ENCODE measurements around the gene PLXNA4. TPM values are rescaled to one million over a fixed set of nuclear protein-coding genes. Genes with fewer than 3 reads are reported as not detected.

PLXNA4 gene
- total and polyA plus RNA-seq, 4 donors = 0.04 to 1.1 (median 0.41) TPM

DNA sequence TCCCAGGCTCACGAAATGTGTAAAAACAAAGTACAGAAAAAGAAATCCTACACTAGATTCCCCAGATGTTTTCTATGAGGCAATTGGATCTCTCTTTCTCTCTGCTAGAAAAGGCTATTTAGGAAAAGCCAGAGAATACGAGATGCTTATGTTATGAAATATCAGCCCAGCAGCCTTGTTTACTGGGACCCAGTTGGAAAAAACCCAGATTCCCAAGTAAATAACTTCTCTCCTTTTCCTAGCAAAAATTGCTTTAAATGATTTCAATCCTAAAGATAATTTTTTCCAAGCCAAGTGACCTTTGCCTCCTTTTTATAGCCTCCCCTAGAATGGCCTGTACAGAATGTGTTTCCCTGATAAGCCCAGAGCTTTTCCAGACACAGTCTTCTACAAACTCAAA lies 199.3 kb downstream of the PLXNA4 start:
- TF ChIP-seq MAX (IDR thresholded peaks at IDR 0.05) (no peak), CTCF (IDR thresholded peaks at IDR 0.05; ENCODE audit: low read depth, low read length, missing input control) (no peak), HNF4A (conservative IDR thresholded peaks at IDR 0.05) (peak in 1 of 2 donors; percentile 12), REST (IDR thresholded peaks at IDR 0.05) (peak; percentile 47), YY1 (IDR thresholded peaks at IDR 0.05) (no peak), TAF1 (conservative IDR thresholded peaks at IDR 0.05) (no peak), SP1 (IDR thresholded peaks at IDR 0.05) (peak; percentile 28), GABPA (IDR thresholded peaks at IDR 0.05 in 1 of 2, conservative IDR thresholded peaks at IDR 0.05 in 1 of 2) (no peak), HNF4G (IDR thresholded peaks at IDR 0.05) (no peak), EGR1 (IDR thresholded peaks at IDR 0.05; ENCODE audit: low read depth in 2 of 2) (no peak), RXRA (IDR thresholded peaks at IDR 0.05) (peak; percentile 39 to 44), NR2F2 (IDR thresholded peaks at IDR 0.05) (peak; percentile 93), FOXA2 (IDR thresholded peaks at IDR 0.05) (no peak), RAD21 (IDR thresholded peaks at IDR 0.05) (no peak), JUND (IDR thresholded peaks at IDR 0.05) (no peak), FOXA1 (IDR thresholded peaks at IDR 0.05) (no peak)
- TF ChIP-seq, protein P1, sequence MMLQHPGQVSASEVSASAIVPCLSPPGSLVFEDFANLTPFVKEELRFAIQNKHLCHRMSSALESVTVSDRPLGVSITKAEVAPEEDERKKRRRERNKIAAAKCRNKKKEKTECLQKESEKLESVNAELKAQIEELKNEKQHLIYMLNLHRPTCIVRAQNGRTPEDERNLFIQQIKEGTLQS (IDR thresholded peaks at IDR 0.05) = no peak
- TF ChIP-seq, protein P2, sequence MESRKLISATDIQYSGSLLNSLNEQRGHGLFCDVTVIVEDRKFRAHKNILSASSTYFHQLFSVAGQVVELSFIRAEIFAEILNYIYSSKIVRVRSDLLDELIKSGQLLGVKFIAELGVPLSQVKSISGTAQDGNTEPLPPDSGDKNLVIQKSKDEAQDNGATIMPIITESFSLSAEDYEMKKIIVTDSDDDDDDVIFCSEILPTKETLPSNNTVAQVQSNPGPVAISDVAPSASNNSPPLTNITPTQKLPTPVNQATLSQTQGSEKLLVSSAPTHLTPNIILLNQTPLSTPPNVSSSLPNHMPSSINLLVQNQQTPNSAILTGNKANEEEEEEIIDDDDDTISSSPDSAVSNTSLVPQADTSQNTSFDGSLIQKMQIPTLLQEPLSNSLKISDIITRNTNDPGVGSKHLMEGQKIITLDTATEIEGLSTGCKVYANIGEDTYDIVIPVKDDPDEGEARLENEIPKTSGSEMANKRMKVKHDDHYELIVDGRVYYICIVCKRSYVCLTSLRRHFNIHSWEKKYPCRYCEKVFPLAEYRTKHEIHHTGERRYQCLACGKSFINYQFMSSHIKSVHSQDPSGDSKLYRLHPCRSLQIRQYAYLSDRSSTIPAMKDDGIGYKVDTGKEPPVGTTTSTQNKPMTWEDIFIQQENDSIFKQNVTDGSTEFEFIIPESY (IDR thresholded peaks at IDR 0.05) = no peak
- Histone ChIP-seq H3K4me3 (ENCODE audit: low read depth in 1 of 3, low read length in 3 of 3) (no peak overlapping the region), H3K27me3 (ENCODE audit: control insufficient read depth in 4 of 4, insufficient read depth in 4 of 4, low read length in 3 of 4) (no peaks in the 10 kb centered on the region), H3K27ac (ENCODE audit: low read depth in 1 of 2, low read length in 2 of 2) (no peak overlapping the region), H3K9ac (ENCODE audit: low read depth in 1 of 2, low read length in 2 of 2) (no peak overlapping the region), H3K36me3 (ENCODE audit: control insufficient read depth in 4 of 4, insufficient read depth in 3 of 4, low read depth in 1 of 4, low read length in 3 of 4) (no peaks in the 10 kb centered on the region), H3K4me1 (ENCODE audit: control insufficient read depth in 4 of 4, insufficient read depth in 4 of 4, low read length in 3 of 4) (peaks cover 0 to 42% (median 34%) of the 10 kb centered on the region in 4 donors), H3K9me3 (ENCODE audit: control insufficient read depth in 4 of 4, low read length in 3 of 4) (no peaks in the 10 kb centered on the region)
- DNase-seq (ENCODE audit: low spot score) = no peak
- 30% methylated on average over 2 of the region's 2 CpGs for WGBS
